ENCODE data around the gene TTN.

TTN gene

GRCh38 chr2:178734518-178734917 lies 72.7 kb downstream of the TTN start:
- ATAC-seq = no peak
- no peak for TF ChIP-seq PATZ1 (CRISPR knock-in tag; IDR thresholded peaks at IDR 0.05; ENCODE audit: borderline replicate concordance)

GRCh38 chr2:178733975-178734374 lies 73.2 kb downstream of the TTN start:
- ATAC-seq = no peak

GRCh38 chr2:178732913-178733312 lies 74.3 kb downstream of the TTN start:
- ATAC-seq = no peak
- TF ChIP-seq ZNF565 (CRISPR knock-in tag; conservative IDR thresholded peaks at IDR 0.05; ENCODE audit: low read depth) = no peak
- no peak for TF ChIP-seq GLIS3 (CRISPR knock-in tag; IDR thresholded peaks at IDR 0.05)
- no peak for TF ChIP-seq ZFP30 (CRISPR knock-in tag; IDR thresholded peaks at IDR 0.05)
- TF ChIP-seq CSDC2 (CRISPR knock-in tag; IDR thresholded peaks at IDR 0.05) = no peak
- TF ChIP-seq OSR1 (CRISPR knock-in tag; IDR thresholded peaks at IDR 0.05) = no peak
- TF ChIP-seq PPARA (CRISPR knock-in tag; IDR thresholded peaks at IDR 0.05; ENCODE audit: borderline replicate concordance) = no peak
- no peak for TF ChIP-seq RARB (CRISPR knock-in tag; IDR thresholded peaks at IDR 0.05)
- no peak for TF ChIP-seq TCF4 (CRISPR knock-in tag; IDR thresholded peaks at IDR 0.05; ENCODE audit: borderline replicate concordance)
- TF ChIP-seq ZC3H10 (CRISPR knock-in tag; IDR thresholded peaks at IDR 0.05) = no peak
- no peak for TF ChIP-seq ZNF8 (CRISPR knock-in tag; IDR thresholded peaks at IDR 0.05)
- TF ChIP-seq CSRNP3 (CRISPR knock-in tag; IDR thresholded peaks at IDR 0.05) = no peak
- no peak for TF ChIP-seq ISL1 (CRISPR knock-in tag; IDR thresholded peaks at IDR 0.05)
- TF ChIP-seq ARNTL (CRISPR knock-in tag; IDR thresholded peaks at IDR 0.05; ENCODE audit: borderline replicate concordance, low read depth) = no peak
- no peak for TF ChIP-seq ZFP3 (CRISPR knock-in tag; IDR thresholded peaks at IDR 0.05)
- TF ChIP-seq SNAI2 (CRISPR knock-in tag; IDR thresholded peaks at IDR 0.05) = no peak

More at GRCh38 chr2:178733975-178734374, 73.2 kb downstream of the TTN start:
- no peak for TF ChIP-seq PATZ1 (CRISPR knock-in tag; IDR thresholded peaks at IDR 0.05; ENCODE audit: borderline replicate concordance)
- no peak for TF ChIP-seq TSHZ2 (CRISPR knock-in tag; IDR thresholded peaks at IDR 0.05)
- TF ChIP-seq TCF4 (CRISPR knock-in tag; IDR thresholded peaks at IDR 0.05; ENCODE audit: borderline replicate concordance) = no peak
- no peak for TF ChIP-seq ZNF70 (CRISPR knock-in tag; IDR thresholded peaks at IDR 0.05)
- no peak for TF ChIP-seq CSDC2 (CRISPR knock-in tag; IDR thresholded peaks at IDR 0.05)
- TF ChIP-seq ARNTL (CRISPR knock-in tag; IDR thresholded peaks at IDR 0.05; ENCODE audit: borderline replicate concordance, low read depth) = no peak
- TF ChIP-seq CREB5 (CRISPR knock-in tag; IDR thresholded peaks at IDR 0.05; ENCODE audit: low read depth) = no peak
- no peak for TF ChIP-seq ESRRG (CRISPR knock-in tag; IDR thresholded peaks at IDR 0.05)
- TF ChIP-seq ZNF565 (CRISPR knock-in tag; conservative IDR thresholded peaks at IDR 0.05; ENCODE audit: low read depth) = no peak
- TF ChIP-seq ZC3H10 (CRISPR knock-in tag; IDR thresholded peaks at IDR 0.05) = no peak
- no peak for TF ChIP-seq BACH2 (CRISPR knock-in tag; IDR thresholded peaks at IDR 0.05; ENCODE audit: borderline replicate concordance)
- TF ChIP-seq RARB (CRISPR knock-in tag; IDR thresholded peaks at IDR 0.05) = no peak
- no peak for TF ChIP-seq TOX (CRISPR knock-in tag; IDR thresholded peaks at IDR 0.05; ENCODE audit: borderline replicate concordance)

All from SK-N-SH treated with all-trans-retinoic acid at 6 μM for 48 hours (cell line).